Gastrocnemius medialis (tissue), 4 donors: ENCODE measurements around the gene GOLGA6B.

ENCODE experiments used
- CTCF ChIP-seq, 5 experiments: fragments of 450-650 bp in 3 of 5; fragments of 200-600 bp in 2 of 5; sonication (generic) in 2 of 5; IDR thresholded peaks in 4 of 5; conservative IDR thresholded peaks in 1 of 5; 1 replicate in 4 of 5; 2 replicates in 1 of 5; pipeline ENCODE4 v1.5.1; 2016 to 2019; ENCODE audit warnings: antibody characterized with exemption in 5 of 5, mild to moderate bottlenecking in 3 of 5, moderate library complexity in 3 of 5
- POLR2A ChIP-seq, 2 donors: fragments of 450-650 bp; IDR thresholded peaks; one replicate each; pipeline ENCODE4 v1.6.1; 2017; ENCODE audit warnings: antibody characterized with exemption in 2 of 2, mild to moderate bottlenecking in 2 of 2, moderate library complexity in 2 of 2

GRCh38 chr15:72706266-72706665 lies 51.8 kb downstream of the GOLGA6B start:
- TF ChIP-seq CTCF (IDR thresholded peaks at IDR 0.05 in 4 of 5, conservative IDR thresholded peaks at IDR 0.05 in 1 of 5) (no peak), POLR2A (IDR thresholded peaks at IDR 0.05) (no peak)
